HepG2 (cell line): ENCODE measurements around the gene JHY. TPM values are rescaled to one million over a fixed set of nuclear protein-coding genes. Genes with fewer than 3 reads are reported as not detected.

Experiments used
- ATAC-seq: fragments of 200-7000 bp; cut with Tn5 transposase; 3 replicates; pipeline ENCODE4 v1.9.1; 2020; ENCODE audit warnings: mild to moderate bottlenecking, moderate library complexity
- BruUV-seq: library from RNA; stranded (reverse); fragments of 400-500 nt; replicated peaks from 2 replicates; lab custom pipeline; 2021; lab: Mats Ljungman, UMichigan
- CTCF ChIA-PET: fragments of 300-600 bp; formaldehyde crosslinking; extraction: SDS; loops from one replicate; lab custom pipeline; 2021; ENCODE audit warnings: low total read pairs, inconsistent platforms, low intra/inter-chr PET ratio; lab: Yijun Ruan, JAX
- POLR2A ChIA-PET: fragments of 350-600 bp; sonication (Branson Sonifier 250); formaldehyde crosslinking; loops from one replicate; lab custom pipeline; 2020; ENCODE audit warnings: antibody characterized with exemption, inconsistent platforms; lab: Yijun Ruan, JAX
- DNase-seq: peaks from one replicate; pipeline ENCODE4 v3.0.0-alpha.2; 2015; ENCODE audit warnings: low spot score
- FAIRE-seq: peaks from 3 replicates; lab custom pipeline; 2011; peaks lifted over from hg19 to GRCh38; lab: Jason Lieb, UNC
- H2AFZ ChIP-seq: one replicate; pipeline ENCODE4 v1.6.1; 2011; ENCODE audit warnings: low read length, inconsistent platforms
- H3K27ac ChIP-seq: fragments of 300-600 bp; 3 replicates; pipeline ENCODE4 v1.8.0; 2011; ENCODE audit warnings: mixed run types, mild to moderate bottlenecking, mixed read lengths, low read length, inconsistent platforms; ENCODE audit not compliant: insufficient read depth; ENCODE audit errors: extremely low read length
- H3K27me3 ChIP-seq, 2 experiments: fragments of 200-600 bp in 1 of 2; 2 replicates in 1 of 2; 3 replicates in 1 of 2; pipeline versions ENCODE4 v1.6.0 to v1.8.0; 2011; ENCODE audit warnings: low read length in 2 of 2, mild to moderate bottlenecking in 2 of 2, moderate library complexity in 2 of 2, inconsistent platforms in 1 of 2; ENCODE audit not compliant: insufficient read depth in 2 of 2, control insufficient read depth in 1 of 2
- H3K36me3 ChIP-seq, 2 experiments: fragments of 200-600 bp in 1 of 2; replicated peaks in 1 of 2; 2 replicates in 1 of 2; 3 replicates in 1 of 2; pipeline versions ENCODE4 v1.5.1 to v1.8.0; 2011; ENCODE audit warnings: low read length in 2 of 2, inconsistent platforms in 1 of 2; ENCODE audit not compliant: insufficient read depth in 2 of 2, control insufficient read depth in 1 of 2
- H3K4me1 ChIP-seq: 2 replicates; pipeline ENCODE4 v1.5.1; 2012; ENCODE audit warnings: low read length, inconsistent platforms; ENCODE audit not compliant: insufficient read depth
- H3K4me2 ChIP-seq: 2 replicates; pipeline ENCODE4 v1.6.0; 2011; ENCODE audit warnings: low read depth, low read length, inconsistent platforms
- H3K4me3 ChIP-seq, 3 experiments: fragments of 200-600 bp in 1 of 3; sonication (generic), shearing (Covaris generic) in 1 of 3; replicated peaks in 1 of 3; 2 replicates each; pipeline ENCODE4 v1.5.1; 2011 to 2016; ENCODE audit warnings: low read length in 3 of 3, inconsistent platforms in 2 of 3, low read depth in 2 of 3, mild to moderate bottlenecking in 2 of 3, control low read depth in 1 of 3, mixed read lengths in 1 of 3; ENCODE audit not compliant: insufficient read depth in 1 of 3
- H3K79me2 ChIP-seq: one replicate; pipeline ENCODE4 v1.6.1; 2011; ENCODE audit warnings: low read length, inconsistent platforms; ENCODE audit not compliant: insufficient read depth
- H3K9ac ChIP-seq: 2 replicates; pipeline ENCODE4 v1.6.0; 2011; ENCODE audit warnings: mild to moderate bottlenecking, low read depth, low read length, inconsistent platforms; ENCODE audit not compliant: insufficient read depth
- H3K9me3 ChIP-seq: 2 replicates; pipeline ENCODE4 v1.5.1; 2012; ENCODE audit warnings: mild to moderate bottlenecking, low read length
- H4K20me1 ChIP-seq: 2 replicates; pipeline ENCODE4 v1.6.0; 2011; ENCODE audit warnings: inconsistent platforms, mild to moderate bottlenecking, low read length, moderate library complexity; ENCODE audit not compliant: insufficient read depth
- BRCA1 ChIP-seq: sonication (generic); formaldehyde crosslinking; IDR thresholded peaks from 2 replicates; pipeline ENCODE4 v1.4.0; 2020; ENCODE audit warnings: missing genetic modification reagents
- CC2D1A ChIP-seq: sonication (generic); formaldehyde crosslinking; IDR thresholded peaks from 2 replicates; pipeline ENCODE4 v1.8.1; 2023; ENCODE audit warnings: mild to moderate bottlenecking, missing genetic modification reagents
- DNMT1 ChIP-seq: sonication (generic); formaldehyde crosslinking; IDR thresholded peaks from 2 replicates; pipeline ENCODE4 v1.5.1; 2020; ENCODE audit warnings: mild to moderate bottlenecking, missing genetic modification reagents
- HMGA1 ChIP-seq: sonication (generic); formaldehyde crosslinking; conservative IDR thresholded peaks from 2 replicates; pipeline ENCODE4 v1.4.0; 2020; ENCODE audit warnings: missing genetic modification reagents
- KLF16 ChIP-seq, 2 experiments: sonication (generic) in 1 of 2; formaldehyde crosslinking in 1 of 2; IDR thresholded peaks; 2 replicates each; pipeline versions ENCODE4 v1.6.1 to v1.8.0; 2016 to 2023; ENCODE audit warnings: missing genetic modification reagents in 2 of 2, missing compliant biosample characterization in 1 of 2
- PAX8 ChIP-seq: sonication (generic); formaldehyde crosslinking; IDR thresholded peaks from 2 replicates; pipeline ENCODE4 v1.8.0; 2022; ENCODE audit warnings: mild to moderate bottlenecking, missing genetic modification reagents, borderline replicate concordance
- PRPF4 ChIP-seq: fragments of 200-400 bp; formaldehyde crosslinking; IDR thresholded peaks from 2 replicates; pipeline ENCODE4 v1.6.1; 2016; ENCODE audit warnings: low read length, low read depth; ENCODE audit not compliant: poor library complexity, severe bottlenecking
- RAD21 ChIP-seq: fragments of 450-650 bp; formaldehyde crosslinking; IDR thresholded peaks from 2 replicates; pipeline ENCODE4 v1.5.0; 2020; ENCODE audit warnings: mild to moderate bottlenecking
- RERE ChIP-seq: IDR thresholded peaks from 2 replicates; pipeline ENCODE4 v1.6.1; 2016; ENCODE audit warnings: low read depth, missing genetic modification reagents, missing compliant biosample characterization
- SOX5 ChIP-seq: IDR thresholded peaks from 2 replicates; pipeline ENCODE4 v1.6.1; 2016; ENCODE audit warnings: borderline replicate concordance
- TEF ChIP-seq: sonication (generic); formaldehyde crosslinking; IDR thresholded peaks from 2 replicates; pipeline ENCODE4 v1.5.0; 2020; ENCODE audit warnings: missing genetic modification reagents
- ZMAT5 ChIP-seq: sonication (generic); formaldehyde crosslinking; IDR thresholded peaks from 2 replicates; pipeline ENCODE4 v1.5.0; 2020; ENCODE audit warnings: mild to moderate bottlenecking, low read depth, missing genetic modification reagents, borderline replicate concordance
- WGBS: methylation state at CpG from one replicate; pipeline ENCODE4 v1.1.6; 2017; ENCODE audit warnings: low lambda C conversion rate; 5-methylcytosine and 5-hydroxymethylcytosine counted together
- in situ Hi-C: cut with HindIII; loops from 2 replicates; pipeline ENCODE4 v1.10.0; 2017; ENCODE audit warnings: low pct_unique_long_range_greater_than_20kb; ENCODE audit not compliant: extremely low pct_ligation_motif_present
- intact Hi-C: fragments of 100-400 bp; cut with micrococcal nuclease; formaldehyde crosslinking; loops from one replicate; pipeline ENCODE4 v1.10.0; 2022; ENCODE audit not compliant: unreplicated experiment
- polyA plus RNA-seq, 8 experiments: library from polyadenylated mRNA; depleted of rRNA in 3 of 8; stranded (reverse) in 7 of 8; unstranded in 1 of 8; fragments of >200 nt; fragmentation: Illumina TruSeq in 4 of 8; extraction: Trizol in 4 of 8; gene quantifications; 2 replicates each; pipeline versions ENCODE4 v1.2.1 to v1.2.3, GENCODE V29; 2011 to 2016; ENCODE audit warnings: low read depth in 4 of 8, missing spikeins in 1 of 8, mixed read lengths in 1 of 8; ENCODE audit not compliant: insufficient read depth in 1 of 8
- total RNA-seq, 5 experiments: library from RNA; depleted of rRNA; stranded (reverse); fragments of >200 nt; fragmentation: Illumina TruSeq; extraction: Trizol; gene quantifications; 2 replicates each; pipeline ENCODE4 v1.2.3, GENCODE V29; 2016; ENCODE audit warnings: low read depth in 1 of 5
- TF ChIP-seq, protein P1 (sequence below): sonication (generic); formaldehyde crosslinking; IDR thresholded peaks from 2 replicates; pipeline ENCODE4 v1.4.0; 2020; ENCODE audit warnings: mild to moderate bottlenecking, missing genetic modification reagents
- TF ChIP-seq, protein P2 (sequence below): sonication (generic); formaldehyde crosslinking; IDR thresholded peaks from 2 replicates; pipeline ENCODE4 v1.9.0; 2021; ENCODE audit warnings: missing genetic modification reagents, borderline replicate concordance

The JHY gene
- total and polyA plus RNA-seq, 2 of the 13 experiments (the other 11 are each of a cell fraction or from before 2014, with no cell fraction given), result not detected

DNA sequence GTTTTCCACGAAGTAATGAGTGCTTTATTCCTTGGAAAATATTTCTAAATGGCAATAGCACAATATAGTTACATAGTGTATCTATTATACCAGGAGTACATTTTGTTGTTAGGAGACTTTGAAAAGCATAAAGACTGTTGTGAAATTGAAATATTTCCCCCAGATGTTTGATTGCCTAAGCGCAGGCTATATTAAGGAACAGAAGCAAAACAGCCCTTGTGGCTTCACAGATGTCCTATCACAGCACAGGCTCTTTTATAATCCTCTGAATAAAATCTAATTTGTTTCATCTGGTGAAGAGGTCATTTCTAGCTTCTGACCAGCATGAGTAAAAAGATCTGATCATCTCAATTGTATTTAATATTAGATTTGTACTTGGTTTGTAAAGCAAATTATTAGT lies 50.9 kb downstream of the JHY start (continued):
- TF ChIP-seq RERE (no peak), TEF (CRISPR knock-in tag) (no peak), RAD21 (CRISPR knock-in tag) (no peak)
- TF ChIP-seq, protein P1, sequence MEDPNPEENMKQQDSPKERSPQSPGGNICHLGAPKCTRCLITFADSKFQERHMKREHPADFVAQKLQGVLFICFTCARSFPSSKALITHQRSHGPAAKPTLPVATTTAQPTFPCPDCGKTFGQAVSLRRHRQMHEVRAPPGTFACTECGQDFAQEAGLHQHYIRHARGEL (CRISPR knock-in tag), result no peak

- Histone ChIP-seq H3K4me3 (no peak overlapping the region), H2AFZ (no peak overlapping the region), H3K4me1 (no peaks in the 10 kb centered on the region), H3K36me3 (no peaks in the 10 kb centered on the region), H3K79me2 (no peaks in the 10 kb centered on the region), H3K4me2 (no peak overlapping the region), H4K20me1 (no peaks in the 10 kb centered on the region), H3K27ac (no peak overlapping the region), H3K9ac (no peak overlapping the region), H3K9me3 (no peaks in the 10 kb centered on the region), H3K27me3 (peaks cover 0 to 18% of the 10 kb centered on the region in 2 experiments; a peak in 2 of 5 replicates)
- ChIA-PET POLR2A (no interaction called here), CTCF (no interaction called here)
- no TSS peak for BruUV-seq
- DNase-seq, result no peak
- 6% methylated on average over 3 of the region's 3 CpGs for WGBS
- intact Hi-C loops (no loop called here), in situ Hi-C loops (no loop called here)
- no peak for ATAC-seq
- no peak for FAIRE-seq
- TF ChIP-seq PAX8, result no peak
- TF ChIP-seq SOX5 (CRISPR knock-in tag), result no peak
- TF ChIP-seq ZMAT5 (CRISPR knock-in tag), result no peak
- TF ChIP-seq PRPF4, result no peak
- no peak for TF ChIP-seq BRCA1 (CRISPR knock-in tag)
- TF ChIP-seq, protein P2, sequence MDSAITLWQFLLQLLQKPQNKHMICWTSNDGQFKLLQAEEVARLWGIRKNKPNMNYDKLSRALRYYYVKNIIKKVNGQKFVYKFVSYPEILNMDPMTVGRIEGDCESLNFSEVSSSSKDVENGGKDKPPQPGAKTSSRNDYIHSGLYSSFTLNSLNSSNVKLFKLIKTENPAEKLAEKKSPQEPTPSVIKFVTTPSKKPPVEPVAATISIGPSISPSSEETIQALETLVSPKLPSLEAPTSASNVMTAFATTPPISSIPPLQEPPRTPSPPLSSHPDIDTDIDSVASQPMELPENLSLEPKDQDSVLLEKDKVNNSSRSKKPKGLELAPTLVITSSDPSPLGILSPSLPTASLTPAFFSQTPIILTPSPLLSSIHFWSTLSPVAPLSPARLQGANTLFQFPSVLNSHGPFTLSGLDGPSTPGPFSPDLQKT (CRISPR knock-in tag), result no peak
- TF ChIP-seq CC2D1A (CRISPR knock-in tag), result no peak
- TF ChIP-seq KLF16 (CRISPR knock-in tag; IDR thresholded peaks at IDR 0.05), result no peak
- TF ChIP-seq HMGA1, result no peak
- TF ChIP-seq DNMT1 (CRISPR knock-in tag), result no peak
These were observed 55.4 kb downstream of the JHY start for GRCh38 chr11:122937983-122938382.
